Activated CD4-positive, CD25-positive, alpha-beta regulatory T cell treated with anti-CD3 and anti-CD28 coated beads, Interleukin-2, amount 50 U/mL, for 24 hours (primary cell): Measurements from ENCODE around the gene SLC5A12.
"Not testable (repeated sequence)": the region's sequence is repeated elsewhere in the genome, so short reads cannot be mapped to it uniquely, and the experiment has no call there.

ENCODE experiments used
- ATAC-seq, 2 donors: fragments of 150-1000 bp; cut with Tn5 transposase; one replicate each; pipeline ENCODE4 v1.10.0; 2021; ENCODE audit warnings: mild to moderate bottlenecking in 1 of 2, moderate library complexity in 1 of 2

The SLC5A12 gene

GRCh38 chr11:26649884-26650283 lies 72.0 kb downstream of the SLC5A12 start:
- no peak for ATAC-seq

DNA sequence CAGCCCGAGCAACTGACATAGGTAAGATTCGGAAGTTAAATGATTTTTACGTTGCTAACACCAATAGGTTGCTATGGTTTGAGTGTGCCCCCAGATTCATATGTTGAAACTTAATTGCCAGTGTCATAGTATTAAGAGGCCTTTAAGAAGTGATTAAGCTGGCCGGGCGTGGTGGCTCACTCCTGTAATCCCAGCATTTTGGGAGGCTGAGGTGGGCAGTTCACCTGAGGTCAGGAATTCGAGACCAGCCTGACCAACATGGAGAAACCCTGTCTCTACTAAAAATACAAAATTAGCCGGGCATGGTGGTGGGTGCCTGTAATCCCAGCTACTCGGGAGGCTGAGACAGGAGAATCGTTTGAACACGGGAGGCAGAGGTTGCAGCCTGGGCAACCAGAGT lies 78.5 kb downstream of the SLC5A12 start:
- ATAC-seq, result not testable (repeated sequence)

DNA sequence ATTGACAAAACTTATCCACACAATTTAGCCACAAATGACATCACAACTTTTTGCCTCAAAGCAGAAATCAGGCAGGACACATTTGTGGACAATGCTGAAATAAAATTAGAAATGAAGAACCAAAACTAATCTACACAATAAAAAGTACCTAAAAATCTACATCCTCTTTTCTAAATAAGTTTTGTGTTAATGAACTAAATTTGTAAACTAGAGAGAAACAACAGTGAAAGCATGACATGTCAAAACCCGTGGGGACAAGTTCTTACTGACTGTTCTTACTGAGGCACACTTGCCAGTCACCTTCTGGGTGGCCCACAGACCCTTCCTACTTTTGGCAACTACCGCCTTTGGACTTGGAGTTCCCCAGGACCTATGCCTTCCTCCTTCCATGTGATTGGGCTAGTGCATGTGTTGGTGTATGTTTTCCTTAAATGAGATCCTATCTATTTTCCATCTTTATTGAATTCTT lies 89.1 kb downstream of the SLC5A12 start:
- no peak for ATAC-seq

GRCh38 chr11:26626346-26626745 lies 95.5 kb downstream of the SLC5A12 start:
- no peak for ATAC-seq

DNA sequence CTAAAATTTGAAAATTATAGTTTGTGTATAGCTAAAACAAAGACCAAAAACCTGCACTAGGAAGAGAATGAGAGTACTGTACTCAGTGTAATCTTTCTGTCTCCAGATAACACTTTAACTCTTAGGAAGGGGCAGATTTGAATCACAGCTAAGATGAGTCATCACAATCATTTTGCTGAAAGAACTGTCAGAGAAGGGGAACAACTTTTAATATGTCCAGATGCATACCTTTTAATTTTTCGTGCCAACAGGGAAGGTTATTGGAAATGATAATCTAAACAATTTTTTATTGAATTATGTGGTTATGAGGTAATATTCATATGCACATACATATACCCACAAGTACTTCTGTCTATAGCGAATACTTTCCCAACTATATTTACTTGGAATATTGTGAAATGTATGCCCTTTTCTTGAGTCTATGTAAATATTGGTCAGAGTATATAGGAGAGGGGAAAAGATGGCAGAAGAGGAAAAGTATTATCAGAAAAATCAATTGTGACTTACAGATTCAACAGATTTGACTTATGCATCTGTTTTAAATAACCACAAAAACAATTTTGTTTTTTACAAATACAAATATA lies 98.7 kb downstream of the SLC5A12 start:
- ATAC-seq, result no peak

DNA sequence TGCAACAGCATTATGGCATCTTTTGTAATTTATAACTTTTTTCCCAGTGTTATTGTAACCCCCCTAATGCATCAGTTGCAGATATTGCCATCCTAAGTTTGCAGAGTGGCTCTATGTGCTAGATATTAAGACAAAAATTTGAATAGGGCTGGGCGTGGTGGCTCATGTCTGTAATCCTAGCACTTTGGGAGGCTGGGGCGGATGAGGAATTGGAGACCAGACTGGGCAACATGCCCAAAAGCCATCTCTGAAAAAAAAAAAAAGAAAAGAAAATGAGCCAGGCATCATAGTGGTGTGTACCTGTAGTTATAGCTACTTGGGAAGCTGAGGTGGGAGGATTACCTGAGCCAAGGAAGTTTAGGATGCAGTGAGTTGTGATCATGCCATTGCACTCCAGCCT lies 99.7 kb downstream of the SLC5A12 start:
- no peak for ATAC-seq

GRCh38 chr11:26621132-26621531 lies 100.7 kb downstream of the SLC5A12 start:
- no peak for ATAC-seq

DNA sequence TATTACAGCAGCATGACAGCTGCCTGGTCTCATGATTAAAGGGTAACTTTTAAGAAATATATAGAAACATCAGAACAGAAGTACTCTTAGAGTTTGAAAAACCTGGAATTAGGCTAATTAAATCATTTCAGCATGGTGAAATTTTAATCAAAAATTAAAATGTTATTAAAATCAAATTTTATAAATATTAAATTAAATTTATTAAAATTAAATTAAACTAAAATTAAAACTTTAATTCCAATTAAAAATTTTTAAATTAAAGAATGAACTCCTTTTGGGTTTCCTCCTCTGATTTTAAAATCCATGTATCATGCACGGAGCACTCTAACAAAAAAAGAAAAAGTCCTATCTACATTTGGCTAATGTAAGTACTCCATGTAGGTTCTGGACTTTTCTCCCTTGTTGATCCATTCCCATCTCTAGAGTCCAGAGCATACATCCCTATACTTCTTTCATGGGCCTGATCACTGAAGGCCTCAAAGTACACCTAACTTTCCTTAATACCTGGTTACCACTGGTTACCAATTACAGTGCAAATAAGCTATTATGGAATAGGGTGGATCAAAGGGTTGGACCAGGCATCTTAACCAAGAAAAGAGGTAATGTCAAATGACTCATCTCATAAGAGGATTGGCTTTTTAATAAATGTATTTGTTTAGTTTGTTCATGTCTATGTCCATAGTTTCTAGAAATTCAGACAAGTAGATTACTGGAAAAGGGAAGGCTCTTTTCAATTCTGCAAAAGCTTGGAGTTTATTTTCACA lies 101.4 kb downstream of the SLC5A12 start:
- no peak for ATAC-seq

GRCh38 chr11:26618441-26618840 lies 103.4 kb downstream of the SLC5A12 start:
- ATAC-seq, result no peak
